ENCODE data around the gene HMGCS1.
"Not testable (repeated sequence)": the region's sequence is repeated elsewhere in the genome, so short reads cannot be mapped to it uniquely, and the experiment has no call there.

The HMGCS1 gene

GRCh38 chr5:43274435-43275114 is 38.6 kb downstream of the HMGCS1 start:
- DNase-seq = no peak

- DNase-seq = no peak
Observed at GRCh38 chr5:43273552-43273951, 39.7 kb downstream of the HMGCS1 start.

GRCh38 chr5:43270645-43271044 is 42.6 kb downstream of the HMGCS1 start:
- no peak for DNase-seq

- DNase-seq = no peak
Observed at GRCh38 chr5:43268188-43268820, 44.9 kb downstream of the HMGCS1 start.

GRCh38 chr5:43262269-43262668 is 50.9 kb downstream of the HMGCS1 start:
- not testable (repeated sequence) for DNase-seq

- no peak for DNase-seq
Observed at GRCh38 chr5:43258116-43258515, 55.1 kb downstream of the HMGCS1 start.

GRCh38 chr5:43256261-43256966 is 56.8 kb downstream of the HMGCS1 start:
- no peak for DNase-seq

- no peak for DNase-seq
Observed at GRCh38 chr5:43255704-43256103, 57.5 kb downstream of the HMGCS1 start.

- no peak for DNase-seq
Observed at GRCh38 chr5:43251754-43252153, 61.5 kb downstream of the HMGCS1 start.

- no peak for DNase-seq
Observed at GRCh38 chr5:43245724-43246385, 67.4 kb downstream of the HMGCS1 start.

- DNase-seq = no peak
Observed at GRCh38 chr5:43244823-43245565, 68.2 kb downstream of the HMGCS1 start.

- DNase-seq = no peak
Observed at GRCh38 chr5:43243270-43243669, 69.9 kb downstream of the HMGCS1 start.

GRCh38 chr5:43242196-43242595 is 71.0 kb downstream of the HMGCS1 start:
- DNase-seq = no peak

Measured in nucleus accumbens (tissue), 56 donors.